B cell (primary cell): ENCODE results near the gene CAMTA1. TPM values are rescaled to one million over a fixed set of nuclear protein-coding genes. Genes with fewer than 3 reads are reported as not detected.

Source experiments
- ATAC-seq: fragments of 200-7000 bp; cut with Tn5 transposase; one replicate; pipeline ENCODE4 v1.10.0; 2021; ENCODE audit warnings: low read depth, mild to moderate bottlenecking, moderate number of reproducible peaks, moderate library complexity
- CTCF ChIA-PET: fragments of 350-600 bp; sonication (Branson Sonifier 250); formaldehyde crosslinking; loops from one replicate; lab custom pipeline; 2021; ENCODE audit warnings: antibody characterized with exemption, inconsistent platforms; lab: Charles Lee
- POLR2A ChIA-PET: fragments of 350-600 bp; sonication (Branson Sonifier 250); formaldehyde crosslinking; loops from one replicate; lab custom pipeline; 2021; ENCODE audit warnings: antibody characterized with exemption; lab: Charles Lee
- DNase-seq: peaks from one replicate; pipeline ENCODE4 v3.0.0; 2013
- H2AFZ ChIP-seq: 2 replicates; pipeline ENCODE4 v1.6.1; 2012; ENCODE audit warnings: mild to moderate bottlenecking, low read depth, low read length; ENCODE audit not compliant: insufficient read depth, poor library complexity, severe bottlenecking
- H3K27ac ChIP-seq, 2 donors: 1 replicate in 1 of 2; 2 replicates in 1 of 2; pipeline ENCODE4 v1.5.1; 2012 to 2013; ENCODE audit warnings: low read length in 2 of 2, mild to moderate bottlenecking in 2 of 2, moderate library complexity in 1 of 2
- H3K27me3 ChIP-seq, 4 experiments: fragments of 200-600 bp in 1 of 4; sonication (generic) in 1 of 4; replicated peaks in 1 of 4; 1 replicate in 2 of 4; 2 replicates in 2 of 4; pipeline versions ENCODE4 v1.6.1 to v1.7.0; 2013 to 2016; ENCODE audit warnings: low read length in 3 of 4, mild to moderate bottlenecking in 2 of 4, mixed read lengths in 1 of 4, moderate library complexity in 1 of 4; ENCODE audit not compliant: insufficient read depth in 4 of 4, control insufficient read depth in 3 of 4; ENCODE audit errors: control extremely low read depth in 1 of 4
- H3K36me3 ChIP-seq, 2 experiments: replicated peaks in 1 of 2; 1 replicate in 1 of 2; 2 replicates in 1 of 2; pipeline versions ENCODE4 v1.6.1 to v1.7.1; 2013; ENCODE audit warnings: low read length in 1 of 2; ENCODE audit not compliant: insufficient read depth in 2 of 2, control insufficient read depth in 1 of 2; ENCODE audit errors: control extremely low read depth in 1 of 2, extremely low read depth in 1 of 2
- H3K4me1 ChIP-seq, 2 donors: fragments of 200-600 bp in 1 of 2; sonication (generic) in 1 of 2; 1 replicate in 1 of 2; 2 replicates in 1 of 2; pipeline versions ENCODE4 v1.5.1 to v1.6.1; 2013 to 2017; ENCODE audit warnings: low read length in 2 of 2; ENCODE audit not compliant: control insufficient read depth in 2 of 2, insufficient read depth in 2 of 2
- H3K4me2 ChIP-seq: replicated peaks from 2 replicates; pipeline ENCODE3; 2012; ENCODE audit warnings: mild to moderate bottlenecking, low read depth, low read length; ENCODE audit not compliant: poor library complexity, severe bottlenecking
- H3K4me3 ChIP-seq, 5 experiments: fragments of 200-600 bp in 1 of 5; sonication (generic) in 1 of 5; 1 replicate in 3 of 5; 2 replicates in 2 of 5; pipeline versions ENCODE4 v1.5.1 to v1.7.0; 2011 to 2016; ENCODE audit warnings: low read length in 4 of 5, mild to moderate bottlenecking in 4 of 5, low read depth in 2 of 5, control low read depth in 1 of 5, moderate library complexity in 1 of 5; ENCODE audit not compliant: insufficient read depth in 1 of 5; ENCODE audit errors: control extremely low read depth in 1 of 5, extremely low read depth in 1 of 5
- H3K79me2 ChIP-seq: fragments of 200-600 bp; sonication (generic); one replicate; pipeline ENCODE4 v1.6.0; 2016; ENCODE audit warnings: low read length; ENCODE audit not compliant: control insufficient read depth, insufficient read depth
- H3K9ac ChIP-seq: fragments of 200-600 bp; sonication (generic); 2 replicates; pipeline ENCODE4 v1.6.1; 2017; ENCODE audit warnings: mild to moderate bottlenecking, low read length, moderate library complexity
- H3K9me3 ChIP-seq, 3 donors: one replicate each; pipeline versions ENCODE4 v1.6.1 to v1.7.1; 2013; ENCODE audit warnings: low read length in 2 of 3; ENCODE audit not compliant: control insufficient read depth in 2 of 3, insufficient read depth in 1 of 3; ENCODE audit errors: control extremely low read depth in 1 of 3
- H4K20me1 ChIP-seq: 2 replicates; pipeline ENCODE4 v1.6.0; 2012; ENCODE audit warnings: mild to moderate bottlenecking, low read length; ENCODE audit not compliant: insufficient read depth, control insufficient read depth, poor library complexity, severe bottlenecking
- H3K27ac Mint-ChIP-seq: one replicate; pipeline ENCODE4 v1.8.0; 2021; ENCODE audit warnings: mixed read lengths
- H3K27me3 Mint-ChIP-seq: one replicate; pipeline ENCODE4 v1.8.0; 2021; ENCODE audit warnings: mixed read lengths
- H3K4me1 Mint-ChIP-seq: one replicate; pipeline ENCODE4 v1.8.0; 2021; ENCODE audit warnings: mixed read lengths
- H3K4me3 Mint-ChIP-seq: one replicate; pipeline ENCODE4 v1.8.0; 2021; ENCODE audit warnings: mixed read lengths
- H3K9me3 Mint-ChIP-seq: one replicate; pipeline ENCODE4 v1.8.0; 2022; ENCODE audit warnings: mixed read lengths; ENCODE audit not compliant: insufficient read depth
- EZH2 ChIP-seq: IDR thresholded peaks from 2 replicates; pipeline ENCODE4 v1.6.1; 2012; ENCODE audit warnings: borderline replicate concordance, low read depth, mild to moderate bottlenecking, moderate library complexity, low read length; ENCODE audit not compliant: insufficient read depth, poor library complexity, severe bottlenecking
- WGBS: methylation state at CpG from one replicate; pipeline ENCODE4 v1.1.5; 2013; ENCODE audit warnings: missing lambda C conversion rate; ENCODE audit not compliant: insufficient coverage; 5-methylcytosine and 5-hydroxymethylcytosine counted together
- intact Hi-C: fragments of 100-400 bp; cut with micrococcal nuclease; formaldehyde crosslinking; loops from one replicate; pipeline ENCODE4 v1.10.0; 2022
- polyA plus RNA-seq: library from polyadenylated mRNA; depleted of rRNA; stranded (reverse); fragments of >200 nt; gene quantifications from 2 replicates; pipeline ENCODE4 v1.2.3, GENCODE V29; 2012
- total RNA-seq, 2 donors: library from RNA; stranded (reverse); fragments of 120-200 nt in 1 of 2; gene quantifications; 1 replicate in 1 of 2; 2 replicates in 1 of 2; pipeline versions ENCODE4 v1.2.3 to v1.2.4, GENCODE V29; 2013 to 2022
- TF ChIP-seq, protein P1 (sequence below): fragments of 200-600 bp; IDR thresholded peaks from one replicate; pipeline ENCODE4 v1.8.0; 2022; ENCODE audit warnings: antibody characterized with exemption, mild to moderate bottlenecking

The CAMTA1 gene
- total and polyA plus RNA-seq, 2 donors (not counting 1 experiment from before 2014, with no cell fraction given): 42.2 to 45.7 TPM

DNA sequence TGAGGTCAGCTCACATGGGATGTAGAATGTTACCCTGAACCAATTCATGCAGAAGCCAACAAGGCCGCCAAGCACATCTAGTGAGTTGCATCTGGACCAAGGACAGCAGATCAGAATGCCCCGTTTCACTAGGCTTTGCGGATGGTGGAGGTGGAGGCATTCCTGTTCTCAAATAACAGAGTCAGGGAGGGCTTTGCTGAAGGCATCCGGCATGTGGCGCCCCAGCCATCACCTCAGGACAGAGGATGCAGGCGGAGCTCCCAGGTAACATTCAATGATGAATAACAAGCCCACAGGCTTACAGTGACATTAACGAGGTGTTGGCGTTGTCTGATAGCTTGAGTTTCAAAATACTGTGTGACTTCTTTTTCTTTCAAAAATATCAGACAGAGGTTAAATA is 476.2 kb downstream of the CAMTA1 start:
- no peaks in the 10 kb centered on the region for H3K4me1 Mint-ChIP-seq
- Histone ChIP-seq H3K9me3 (no peaks in the 10 kb centered on the region), H4K20me1 (no peaks in the 10 kb centered on the region), H3K4me2 (no peak overlapping the region), H3K9ac (no peak overlapping the region), H3K4me1 (no peaks in the 10 kb centered on the region), H3K27me3 (peaks cover 0 to 4% (median 0%) of the 10 kb centered on the region in 4 experiments), H3K27ac (no peak overlapping the region), H3K4me3 (no peak overlapping the region), H3K36me3 (no peaks in the 10 kb centered on the region), H2AFZ (no peak overlapping the region), H3K79me2 (no peaks in the 10 kb centered on the region)
- peaks cover 19% of the 10 kb centered on the region for H3K27me3 Mint-ChIP-seq
- H3K9me3 Mint-ChIP-seq: no peaks in the 10 kb centered on the region
- H3K4me3 Mint-ChIP-seq: no peak overlapping the region
- TF ChIP-seq, protein P1, sequence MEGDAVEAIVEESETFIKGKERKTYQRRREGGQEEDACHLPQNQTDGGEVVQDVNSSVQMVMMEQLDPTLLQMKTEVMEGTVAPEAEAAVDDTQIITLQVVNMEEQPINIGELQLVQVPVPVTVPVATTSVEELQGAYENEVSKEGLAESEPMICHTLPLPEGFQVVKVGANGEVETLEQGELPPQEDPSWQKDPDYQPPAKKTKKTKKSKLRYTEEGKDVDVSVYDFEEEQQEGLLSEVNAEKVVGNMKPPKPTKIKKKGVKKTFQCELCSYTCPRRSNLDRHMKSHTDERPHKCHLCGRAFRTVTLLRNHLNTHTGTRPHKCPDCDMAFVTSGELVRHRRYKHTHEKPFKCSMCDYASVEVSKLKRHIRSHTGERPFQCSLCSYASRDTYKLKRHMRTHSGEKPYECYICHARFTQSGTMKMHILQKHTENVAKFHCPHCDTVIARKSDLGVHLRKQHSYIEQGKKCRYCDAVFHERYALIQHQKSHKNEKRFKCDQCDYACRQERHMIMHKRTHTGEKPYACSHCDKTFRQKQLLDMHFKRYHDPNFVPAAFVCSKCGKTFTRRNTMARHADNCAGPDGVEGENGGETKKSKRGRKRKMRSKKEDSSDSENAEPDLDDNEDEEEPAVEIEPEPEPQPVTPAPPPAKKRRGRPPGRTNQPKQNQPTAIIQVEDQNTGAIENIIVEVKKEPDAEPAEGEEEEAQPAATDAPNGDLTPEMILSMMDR: no peak
- TF ChIP-seq EZH2: no peak
- no peak overlapping the region for H3K27ac Mint-ChIP-seq
- ATAC-seq (no peak), DNase-seq (no peak)
- intact Hi-C loops: no loop called here
- WGBS: 91% methylated on average over 5 of the region's 8 CpGs
- ChIA-PET POLR2A (no interaction called here), CTCF (no interaction called here)

DNA sequence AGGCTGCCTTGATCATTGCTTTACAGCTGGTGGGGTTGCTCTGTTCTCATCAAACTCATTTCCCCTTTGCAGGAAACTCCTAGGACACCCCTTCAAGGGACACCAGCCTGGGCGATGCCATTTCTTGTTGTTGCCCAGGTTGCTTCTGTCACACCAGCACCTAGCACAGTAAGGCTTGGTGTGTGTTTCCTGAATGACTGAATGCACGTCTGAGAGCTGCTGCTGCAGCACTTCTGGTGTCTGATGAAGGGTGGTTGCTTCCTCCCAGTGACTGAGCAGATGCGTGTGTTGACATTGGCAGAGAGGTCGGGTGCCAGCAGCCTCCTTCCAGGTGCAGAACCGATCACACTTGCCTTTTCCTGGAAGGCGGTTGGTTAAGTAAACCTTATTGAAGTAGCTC is 477.4 kb downstream of the CAMTA1 start:
- CTCF ChIA-PET: no interaction called here
- no peaks in the 10 kb centered on the region for H3K36me3 ChIP-seq
- no peak overlapping the region for H2AFZ ChIP-seq
- no peaks in the 10 kb centered on the region for H3K79me2 ChIP-seq
- no peak overlapping the region for H3K27ac ChIP-seq
- no peaks in the 10 kb centered on the region for H3K4me1 ChIP-seq
- H3K9me3 ChIP-seq: no peaks in the 10 kb centered on the region
- WGBS: 8% methylated on average over 2 of the region's 6 CpGs
- H3K27me3 ChIP-seq: peaks cover 0 to 4% (median 0%) of the 10 kb centered on the region in 4 experiments
- Mint-ChIP-seq H3K4me3 (no peak overlapping the region), H3K4me1 (no peaks in the 10 kb centered on the region), H3K27me3 (peaks cover 24% of the 10 kb centered on the region), H3K9me3 (no peaks in the 10 kb centered on the region), H3K27ac (no peak overlapping the region)
- intact Hi-C loops: no loop called here
- DNase-seq (no peak), ATAC-seq (no peak)
- H3K4me2 ChIP-seq: no peak overlapping the region
- TF ChIP-seq EZH2: no peak
- TF ChIP-seq, protein P1: no peak
- no peak overlapping the region for H3K9ac ChIP-seq
- H4K20me1 ChIP-seq: no peaks in the 10 kb centered on the region
- POLR2A ChIA-PET: no interaction called here
- no peak overlapping the region for H3K4me3 ChIP-seq
